ENCODE measurements around the gene ZNF334.

Gene ZNF334

DNA sequence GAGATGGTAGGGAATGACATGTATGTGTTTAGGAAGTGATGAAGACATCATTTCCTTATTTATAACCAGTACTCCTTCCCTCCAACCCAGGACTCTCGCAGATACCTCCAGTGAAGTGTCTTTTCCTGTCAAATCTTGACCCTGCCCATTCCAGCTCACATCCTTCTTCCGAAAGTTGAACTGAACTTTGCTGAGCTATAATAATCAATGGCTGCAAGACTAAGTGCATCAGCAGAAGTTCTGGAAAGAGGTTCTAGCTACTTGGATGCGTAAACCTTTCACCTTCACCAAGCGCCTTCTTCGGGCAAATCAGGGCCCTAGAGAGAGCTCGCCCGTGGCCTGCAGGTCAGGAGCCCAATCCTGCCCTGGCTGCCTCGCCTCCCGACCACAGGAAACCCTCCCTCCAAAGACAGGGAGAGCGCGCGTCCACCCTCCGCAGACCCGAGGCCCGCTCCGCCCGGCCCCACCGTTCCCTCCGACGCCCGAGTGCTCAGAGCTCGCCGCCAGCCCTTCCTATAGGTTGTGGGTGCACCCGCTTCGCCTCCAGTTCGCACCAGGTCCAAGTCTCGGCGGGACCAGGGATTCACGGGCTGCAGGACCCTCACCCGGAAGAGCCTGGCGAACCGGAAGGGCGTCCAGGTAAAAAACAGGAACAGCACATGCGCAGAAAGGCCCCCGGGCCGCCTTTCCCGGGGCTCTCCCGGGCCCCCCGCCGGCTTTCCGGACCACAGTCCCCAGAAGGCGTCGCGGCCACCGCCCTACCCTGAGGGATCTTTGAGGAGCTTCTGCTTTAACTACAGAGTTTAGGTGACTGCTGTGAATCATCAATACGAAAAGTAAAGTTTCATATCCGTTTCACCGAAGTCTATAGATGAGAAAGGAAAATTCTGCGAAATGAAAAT lies at the start of gene ZNF334:
Gene ZNF334, minus strand, starts transcription at position 617 of the 902 bp plus-strand sequence. CDS start 1,457 bp downstream, outside the sequence.
- DNase-seq, result peak; percentile 63 to 72

DNA sequence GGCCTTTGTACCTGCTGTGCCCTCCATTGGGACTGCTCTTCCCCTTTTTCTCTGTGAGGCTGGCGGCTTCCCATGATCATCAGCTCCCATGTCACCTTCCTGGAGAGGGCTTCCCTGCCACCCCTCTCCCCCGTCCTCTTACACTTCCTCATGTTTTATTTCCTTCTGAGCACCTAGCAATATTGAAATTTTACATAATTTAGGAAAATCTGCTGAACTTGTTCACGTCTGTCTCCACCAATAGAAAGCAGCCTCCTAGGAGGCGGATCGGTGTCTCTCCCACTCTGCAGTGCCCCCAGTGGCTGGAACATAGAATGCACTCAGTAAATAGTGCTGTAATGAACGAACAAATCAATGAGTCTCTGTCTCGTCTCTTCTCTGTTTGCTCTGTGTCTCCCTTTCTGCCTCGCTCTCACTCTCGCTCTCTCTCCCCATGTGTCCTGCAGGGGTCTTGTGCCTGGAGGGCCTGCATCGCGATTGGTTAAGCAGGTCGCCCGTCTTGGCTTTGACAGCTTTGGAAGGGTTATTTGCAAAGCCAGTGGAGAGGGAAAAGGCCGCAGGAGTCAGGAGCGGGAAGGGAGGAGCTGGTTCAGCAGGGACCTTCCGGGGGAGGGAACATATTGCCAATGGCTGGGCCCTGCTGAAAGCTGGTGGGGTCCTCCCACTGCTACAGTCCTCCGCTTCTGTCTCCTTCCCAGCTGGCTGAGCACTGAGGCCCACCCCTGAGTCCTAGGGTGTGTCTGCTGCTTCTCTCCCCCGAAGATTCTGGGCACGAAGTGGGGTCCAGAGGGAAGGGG lies 49.2 kb upstream of the ZNF334 start:
- DNase-seq, result peak; percentile 79 to 81

GRCh38 chr20:46562009-46562372 lies 48.6 kb upstream of the ZNF334 start:
- DNase-seq, result no peak

GRCh38 chr20:46559685-46560440 lies 46.5 kb upstream of the ZNF334 start:
- no peak for DNase-seq

DNA sequence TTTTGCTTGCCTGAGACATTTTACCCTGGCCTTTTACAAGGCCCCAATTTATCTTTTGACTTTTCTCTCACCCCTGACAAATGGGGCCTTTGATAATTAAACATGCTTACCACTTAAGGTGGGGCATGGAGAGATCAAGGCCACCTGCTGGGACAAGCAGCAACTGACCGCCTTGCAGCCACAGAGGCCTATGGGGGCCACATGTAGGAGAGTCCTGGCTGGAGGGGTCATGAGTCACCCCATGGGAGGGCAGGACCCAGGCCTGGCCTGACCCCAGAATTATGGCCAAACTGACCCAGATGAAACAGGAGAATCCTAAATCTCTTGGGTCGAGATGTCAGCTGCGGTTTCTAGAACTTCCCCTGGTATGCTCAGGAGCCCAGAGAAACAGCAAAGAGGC lies 45.6 kb upstream of the ZNF334 start:
- DNase-seq, result no peak

DNA sequence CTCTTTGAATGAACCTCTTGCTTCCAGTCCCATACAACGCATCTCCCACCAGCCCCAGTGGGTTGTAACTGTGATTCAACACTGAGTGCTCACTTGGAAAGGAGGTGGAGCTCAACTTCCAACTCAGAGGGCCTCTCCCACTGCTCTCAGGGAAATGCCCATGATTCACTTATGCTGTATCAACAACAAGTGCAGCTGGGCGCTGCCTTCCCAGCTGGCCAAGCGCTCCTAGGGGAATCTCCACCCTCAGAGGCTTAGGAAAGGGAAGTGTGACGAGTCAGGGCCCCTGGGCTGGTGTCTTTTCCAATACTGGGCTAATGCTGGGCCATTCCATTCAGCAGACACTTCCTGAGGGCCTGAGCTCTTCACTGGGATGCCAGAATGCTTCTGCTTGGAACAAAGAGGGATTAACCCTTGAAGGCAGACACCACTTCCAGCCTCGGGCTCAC lies 45.2 kb upstream of the ZNF334 start:
- peak; percentile 64 to 73 for DNase-seq

- no peak for DNase-seq
Observed at GRCh38 chr20:46557231-46557956, 44.0 kb upstream of the ZNF334 start.

GRCh38 chr20:46555370-46555956 lies 42.1 kb upstream of the ZNF334 start:
- no peak for DNase-seq

- no peak for DNase-seq
Observed at GRCh38 chr20:46554828-46555227, 41.5 kb upstream of the ZNF334 start.

GRCh38 chr20:46553926-46554325 lies 40.6 kb upstream of the ZNF334 start:
- no peak for DNase-seq

DNA sequence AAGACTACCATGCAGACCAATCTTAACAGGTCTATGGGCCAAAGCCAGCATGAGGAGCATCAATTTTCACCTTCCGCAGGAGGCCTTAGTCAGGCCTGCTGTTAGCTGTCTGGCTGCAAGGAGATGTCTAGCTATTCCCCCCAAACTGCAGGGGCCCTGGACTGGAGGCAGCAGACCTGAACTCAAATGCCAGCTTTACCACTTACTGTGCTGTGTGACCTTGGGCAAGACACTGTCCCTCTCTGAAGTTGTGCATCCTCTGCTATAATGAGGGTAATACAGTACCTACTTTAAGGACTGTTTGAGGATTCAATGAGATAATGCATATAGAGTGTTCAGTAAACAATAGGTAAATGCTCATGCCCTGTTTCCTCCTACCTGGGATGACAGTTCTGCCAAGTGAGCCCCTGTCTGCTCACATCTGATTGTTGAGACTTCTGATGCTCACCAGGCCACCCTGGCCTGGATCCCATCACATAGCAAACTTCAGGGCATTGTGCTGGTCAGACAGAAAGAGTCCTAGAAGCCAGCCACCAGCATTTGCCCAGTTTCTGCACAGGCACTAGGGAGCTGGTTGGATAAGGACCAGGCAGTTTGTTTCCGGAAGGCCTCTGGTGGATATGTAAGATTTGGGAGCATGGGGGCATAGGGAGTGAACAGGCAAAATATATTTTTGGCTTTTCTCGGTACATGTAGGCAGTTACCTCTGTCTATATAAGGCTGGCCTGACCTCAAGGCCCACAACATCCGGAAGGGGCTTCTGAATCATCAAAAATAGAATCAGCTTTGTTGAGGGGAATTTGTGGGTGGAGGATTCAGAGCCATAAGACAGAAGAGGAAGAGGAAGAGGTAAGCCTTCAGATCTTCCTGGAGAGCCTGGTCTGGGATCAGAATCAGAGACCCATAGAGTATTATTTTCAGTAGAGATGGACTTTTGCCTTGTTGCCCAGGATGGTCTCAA lies 39.4 kb upstream of the ZNF334 start:
- DNase-seq, result peak; percentile 66 to 67

DNA sequence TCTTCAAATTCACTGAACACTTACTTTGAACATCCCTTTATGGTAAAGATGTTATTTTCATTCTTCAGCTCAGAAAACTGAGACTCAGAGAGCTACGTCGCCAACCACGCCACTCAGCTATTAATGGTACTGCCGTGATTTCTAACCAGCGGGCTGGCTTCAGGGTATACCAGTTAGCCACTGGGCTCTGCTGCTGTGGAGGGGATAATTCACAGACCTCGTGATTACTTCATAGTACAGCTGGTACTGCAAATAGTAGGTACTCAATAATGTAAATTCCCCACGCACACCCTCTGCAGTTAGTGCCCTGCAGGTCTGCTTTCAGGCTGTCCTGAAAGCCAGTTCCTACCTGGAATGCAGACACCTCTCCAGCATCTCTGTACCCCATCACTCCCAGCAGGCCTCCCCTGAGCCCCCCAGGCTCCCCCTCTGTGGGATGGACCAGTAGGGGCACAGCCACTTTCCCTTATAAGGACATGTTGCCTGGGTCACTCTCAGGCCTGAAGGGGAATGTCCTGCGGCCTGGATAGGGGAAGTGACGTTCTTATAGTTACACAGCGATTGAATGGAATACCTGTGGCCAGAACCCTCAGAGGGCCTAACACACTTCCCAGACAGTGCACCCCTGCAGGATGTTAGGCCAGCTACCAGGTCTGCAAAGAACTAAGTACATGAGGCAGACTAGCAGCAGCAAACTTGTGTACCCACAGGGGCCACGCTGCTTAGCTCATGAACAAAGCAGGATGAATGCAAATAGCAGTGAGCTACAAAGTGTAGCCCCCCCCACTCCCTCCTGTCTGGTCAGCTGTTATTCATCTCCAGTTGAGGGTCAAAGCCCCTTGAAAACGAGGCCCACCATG lies 38.4 kb upstream of the ZNF334 start:
- DNase-seq, result no peak

GRCh38 chr20:46550461-46550860 lies 37.1 kb upstream of the ZNF334 start, which contains the start of gene OCSTAMP:
Gene OCSTAMP, minus strand, starts transcription at chr20:46550654. Its CDS starts 94 bp downstream, at chr20:46550560.
- no peak for DNase-seq

GRCh38 chr20:46549188-46549972 lies 36.0 kb upstream of the ZNF334 start:
- DNase-seq, result no peak

DNA sequence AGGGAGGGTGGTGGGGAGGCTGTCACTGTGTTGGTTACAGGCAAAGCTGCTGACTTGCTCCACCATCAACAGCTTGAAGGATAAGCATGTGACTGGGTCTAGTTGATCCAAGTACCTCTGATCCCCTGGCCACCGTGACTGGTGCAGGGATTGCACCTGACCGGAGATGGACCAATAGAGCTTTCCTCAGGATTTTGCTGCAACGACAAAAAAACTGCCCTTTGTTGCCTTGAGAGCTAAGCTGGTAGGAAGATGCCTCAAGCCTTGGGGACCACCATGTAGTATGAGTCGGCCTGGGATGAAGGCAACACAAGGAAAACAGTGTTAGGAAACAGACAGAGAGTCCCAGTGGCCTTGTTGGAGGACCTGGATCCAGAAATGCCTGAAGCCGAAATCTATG lies 35.3 kb upstream of the ZNF334 start:
- no peak for DNase-seq

GRCh38 chr20:46547995-46548394 lies 34.6 kb upstream of the ZNF334 start:
- DNase-seq, result no peak

DNA sequence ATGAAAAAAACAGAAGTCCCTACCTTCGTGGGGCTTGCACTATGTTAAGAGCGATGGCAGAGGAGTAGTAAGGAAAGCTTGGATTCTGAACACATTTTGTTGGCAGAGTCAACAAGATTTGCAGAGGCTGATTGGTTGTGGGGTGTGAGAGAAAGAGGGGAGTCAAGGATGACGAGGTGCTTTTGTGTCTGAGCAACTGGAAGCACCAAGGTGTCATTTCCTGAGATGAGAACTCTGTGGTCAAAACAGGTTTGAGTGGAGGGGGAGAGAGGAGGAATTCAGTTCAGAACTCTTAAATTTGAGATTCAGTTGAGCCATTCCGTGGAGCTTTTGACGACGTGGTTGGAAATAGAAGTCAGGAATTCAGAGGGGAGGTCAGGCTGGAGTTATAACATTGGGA lies 33.6 kb upstream of the ZNF334 start:
- DNase-seq, result no peak

GRCh38 chr20:46546298-46546697 lies 32.9 kb upstream of the ZNF334 start:
- DNase-seq, result no peak

- DNase-seq, result no peak
Observed at GRCh38 chr20:46545827-46546138, 32.4 kb upstream of the ZNF334 start.

Measured in activated T-cell treated with anti-CD3 and anti-CD28 coated beads, Interleukin-2, amount 50 U/mL, for 48 hours (primary cell).